Loucy (cell line): ENCODE data around the gene RBMS3.
"Not testable (repeated sequence)": the region's sequence is repeated elsewhere in the genome, so short reads cannot be mapped to it uniquely, and the experiment has no call there.

Experiments
- H2AFZ ChIP-seq: fragments of 200-600 bp; sonication (generic); 2 replicates; pipeline ENCODE4 v1.6.0; 2016; ENCODE audit warnings: antibody characterized with exemption, mild to moderate bottlenecking, low read length, moderate library complexity
- H3F3A ChIP-seq: fragments of 200-600 bp; 2 replicates; pipeline ENCODE4 v1.6.0; 2016; ENCODE audit warnings: antibody characterized with exemption, low read depth, mild to moderate bottlenecking
- H3K27me3 ChIP-seq: fragments of 200-600 bp; sonication (generic); 2 replicates; pipeline ENCODE4 v1.6.1; 2014; ENCODE audit warnings: low read length, mild to moderate bottlenecking; ENCODE audit not compliant: insufficient read depth, poor library complexity, severe bottlenecking
- H3K36me3 ChIP-seq: fragments of 200-600 bp; sonication (generic); 2 replicates; pipeline ENCODE4 v1.6.1; 2016; ENCODE audit warnings: low read length; ENCODE audit not compliant: insufficient read depth
- H3K4me1 ChIP-seq: fragments of 200-600 bp; sonication (generic); 2 replicates; pipeline ENCODE4 v1.5.1; 2014; ENCODE audit warnings: low read length, mild to moderate bottlenecking; ENCODE audit not compliant: insufficient read depth, poor library complexity, severe bottlenecking
- H3K4me2 ChIP-seq: fragments of 200-600 bp; sonication (generic); 2 replicates; pipeline ENCODE4 v1.6.0; 2014; ENCODE audit warnings: antibody characterized with exemption, low read length, low read depth, mild to moderate bottlenecking; ENCODE audit not compliant: poor library complexity, severe bottlenecking
- H3K4me3 ChIP-seq: fragments of 200-600 bp; sonication (generic); 2 replicates; pipeline ENCODE4 v1.5.1; 2014; ENCODE audit warnings: low read length, mild to moderate bottlenecking, mixed read lengths; ENCODE audit not compliant: poor library complexity, severe bottlenecking
- H3K79me2 ChIP-seq: fragments of 200-600 bp; sonication (generic); 2 replicates; pipeline ENCODE4 v1.6.1; 2014; ENCODE audit warnings: low read length; ENCODE audit not compliant: insufficient read depth
- H3K9ac ChIP-seq: fragments of 200-600 bp; sonication (generic); 2 replicates; pipeline ENCODE4 v1.6.0; 2014; ENCODE audit warnings: mild to moderate bottlenecking, low read depth, low read length, moderate library complexity; ENCODE audit not compliant: poor library complexity, severe bottlenecking
- H3K9me2 ChIP-seq: fragments of 200-600 bp; sonication (generic); replicated peaks from 2 replicates; pipeline ENCODE4 v1.6.1; 2016; ENCODE audit warnings: low read depth, low read length, mixed read lengths
- H3K9me3 ChIP-seq: fragments of 200-600 bp; sonication (generic); 2 replicates; pipeline ENCODE4 v1.6.1; 2014; ENCODE audit warnings: mild to moderate bottlenecking, antibody characterized with exemption, low read length, low read depth; ENCODE audit not compliant: insufficient read depth
- H4K20me1 ChIP-seq: fragments of 200-600 bp; sonication (generic); 2 replicates; pipeline ENCODE4 v1.6.0; 2014; ENCODE audit warnings: antibody characterized with exemption, low read length, mild to moderate bottlenecking; ENCODE audit not compliant: insufficient read depth, poor library complexity, severe bottlenecking
- EZH2phosphoT487 ChIP-seq: fragments of 200-600 bp; IDR thresholded peaks from 2 replicates; pipeline ENCODE4 v1.6.1; 2018; ENCODE audit warnings: antibody characterized with exemption, mild to moderate bottlenecking, moderate library complexity, borderline replicate concordance
- TF ChIP-seq, protein P1 (sequence below): fragments of 200-600 bp; sonication (generic); conservative IDR thresholded peaks from 2 replicates; pipeline ENCODE4 v1.5.1; 2014; ENCODE audit warnings: mild to moderate bottlenecking, antibody characterized with exemption, low read length

Gene RBMS3

DNA sequence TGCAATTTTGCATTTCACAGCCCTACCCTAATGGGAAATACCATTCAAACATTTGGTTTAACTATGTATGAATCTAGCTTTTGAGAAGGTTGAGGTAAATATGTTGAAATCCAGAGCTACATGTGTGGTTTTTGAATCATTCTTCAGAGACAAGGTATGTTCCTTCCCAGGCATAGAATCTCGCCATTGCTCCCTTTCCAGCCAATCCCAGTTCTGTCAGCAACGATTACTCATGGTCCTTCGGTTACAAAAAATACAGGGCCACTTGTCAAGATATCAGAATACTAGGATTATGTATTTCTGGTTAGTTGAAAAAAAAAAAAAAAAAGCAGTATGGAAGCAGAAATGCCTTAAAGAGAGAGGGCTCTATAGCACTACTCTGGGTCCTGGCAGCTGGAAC lies 182.4 kb downstream of the RBMS3 start:
- no peaks in the 10 kb centered on the region for H4K20me1 ChIP-seq
- no peak overlapping the region for H3K4me2 ChIP-seq
- no peaks in the 10 kb centered on the region for H3K27me3 ChIP-seq
- no peaks in the 10 kb centered on the region for H3F3A ChIP-seq
- no peaks in the 10 kb centered on the region for H3K79me2 ChIP-seq
- no peaks in the 10 kb centered on the region for H3K36me3 ChIP-seq
- H3K4me1 ChIP-seq, result no peaks in the 10 kb centered on the region
- H2AFZ ChIP-seq, result no peak overlapping the region
- no peak overlapping the region for H3K4me3 ChIP-seq
- H3K9me3 ChIP-seq, result no peaks in the 10 kb centered on the region
- H3K9ac ChIP-seq, result no peak overlapping the region
- H3K9me2 ChIP-seq, result no peaks in the 10 kb centered on the region
- no peak for TF ChIP-seq EZH2phosphoT487

DNA sequence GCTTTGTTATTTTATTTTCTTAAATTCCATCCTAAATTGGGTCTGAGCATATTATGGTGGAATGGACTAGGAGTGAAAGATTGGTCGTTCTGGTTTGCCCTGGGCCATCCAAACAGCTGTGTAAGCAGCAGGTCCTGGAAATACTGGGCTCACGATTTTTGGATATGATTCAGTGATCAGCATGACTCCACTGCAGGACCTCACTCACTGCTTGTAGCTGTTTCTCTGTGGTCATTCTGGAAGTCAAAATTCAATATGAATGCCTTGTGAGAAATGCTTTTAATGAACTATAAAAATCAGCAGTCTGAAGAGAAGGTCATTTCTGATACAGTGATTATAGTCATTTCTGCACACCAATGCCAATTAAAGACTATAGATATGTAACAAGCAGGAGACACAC lies 185.0 kb downstream of the RBMS3 start:
- TF ChIP-seq, protein P1, sequence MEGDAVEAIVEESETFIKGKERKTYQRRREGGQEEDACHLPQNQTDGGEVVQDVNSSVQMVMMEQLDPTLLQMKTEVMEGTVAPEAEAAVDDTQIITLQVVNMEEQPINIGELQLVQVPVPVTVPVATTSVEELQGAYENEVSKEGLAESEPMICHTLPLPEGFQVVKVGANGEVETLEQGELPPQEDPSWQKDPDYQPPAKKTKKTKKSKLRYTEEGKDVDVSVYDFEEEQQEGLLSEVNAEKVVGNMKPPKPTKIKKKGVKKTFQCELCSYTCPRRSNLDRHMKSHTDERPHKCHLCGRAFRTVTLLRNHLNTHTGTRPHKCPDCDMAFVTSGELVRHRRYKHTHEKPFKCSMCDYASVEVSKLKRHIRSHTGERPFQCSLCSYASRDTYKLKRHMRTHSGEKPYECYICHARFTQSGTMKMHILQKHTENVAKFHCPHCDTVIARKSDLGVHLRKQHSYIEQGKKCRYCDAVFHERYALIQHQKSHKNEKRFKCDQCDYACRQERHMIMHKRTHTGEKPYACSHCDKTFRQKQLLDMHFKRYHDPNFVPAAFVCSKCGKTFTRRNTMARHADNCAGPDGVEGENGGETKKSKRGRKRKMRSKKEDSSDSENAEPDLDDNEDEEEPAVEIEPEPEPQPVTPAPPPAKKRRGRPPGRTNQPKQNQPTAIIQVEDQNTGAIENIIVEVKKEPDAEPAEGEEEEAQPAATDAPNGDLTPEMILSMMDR, result no peak
- no peak for TF ChIP-seq EZH2phosphoT487
- H3K27me3 ChIP-seq, result no peaks in the 10 kb centered on the region
- no peaks in the 10 kb centered on the region for H3F3A ChIP-seq
- no peaks in the 10 kb centered on the region for H3K9me3 ChIP-seq
- H3K36me3 ChIP-seq, result no peaks in the 10 kb centered on the region
- H3K4me2 ChIP-seq, result no peak overlapping the region
- H2AFZ ChIP-seq, result no peak overlapping the region
- H3K4me1 ChIP-seq, result no peaks in the 10 kb centered on the region
- H3K4me3 ChIP-seq, result no peak overlapping the region
- H3K79me2 ChIP-seq, result no peaks in the 10 kb centered on the region
- H3K9me2 ChIP-seq, result no peaks in the 10 kb centered on the region
- no peak overlapping the region for H3K9ac ChIP-seq
- H4K20me1 ChIP-seq, result no peaks in the 10 kb centered on the region

DNA sequence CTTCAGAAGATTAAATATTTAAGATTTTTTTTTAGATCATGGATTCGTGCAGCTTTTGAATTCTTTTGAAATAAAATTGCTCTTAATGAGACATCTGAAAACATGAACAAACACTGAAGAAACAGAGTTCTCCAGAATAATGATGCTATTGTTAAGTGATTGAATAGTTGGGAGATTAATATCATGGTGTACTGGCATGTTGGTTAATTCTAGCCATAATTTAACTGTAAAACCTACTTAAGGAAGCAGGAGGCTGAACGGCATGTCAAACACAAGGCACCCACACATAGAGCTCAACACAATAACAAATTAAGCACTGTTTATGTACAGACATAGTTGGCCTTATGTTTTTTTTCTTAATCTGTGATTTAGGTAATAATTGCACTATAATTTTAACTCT lies 185.6 kb downstream of the RBMS3 start:
- Histone ChIP-seq H3K4me1 (no peaks in the 10 kb centered on the region), H3K4me2 (no peak overlapping the region), H2AFZ (no peak overlapping the region), H3K4me3 (no peak overlapping the region), H3K36me3 (no peaks in the 10 kb centered on the region), H3K79me2 (no peaks in the 10 kb centered on the region), H3K9me2 (no peaks in the 10 kb centered on the region), H3K27me3 (no peaks in the 10 kb centered on the region), H4K20me1 (no peaks in the 10 kb centered on the region), H3F3A (no peaks in the 10 kb centered on the region), H3K9me3 (no peaks in the 10 kb centered on the region), H3K9ac (no peak overlapping the region)
- TF ChIP-seq, protein P1, result no peak
- TF ChIP-seq EZH2phosphoT487, result no peak

DNA sequence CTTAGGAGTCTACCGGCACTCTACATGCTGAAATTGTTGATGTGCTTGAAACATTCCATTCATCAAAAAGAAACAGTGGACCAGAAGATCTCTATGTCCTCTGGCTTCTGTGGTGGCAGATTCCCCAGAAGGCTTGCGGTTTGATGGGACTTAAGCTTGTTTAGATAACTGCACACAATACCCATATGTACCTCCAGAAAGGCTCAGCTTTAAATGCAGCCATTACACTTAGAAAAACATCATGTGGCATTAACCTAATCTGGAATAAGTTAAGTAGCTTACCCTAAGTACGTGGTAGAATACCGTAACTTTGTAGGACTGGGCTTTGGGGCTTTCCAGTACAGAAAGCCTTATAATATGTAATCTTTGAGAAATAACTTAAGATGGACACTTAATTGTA lies 187.3 kb downstream of the RBMS3 start:
- no peaks in the 10 kb centered on the region for H3F3A ChIP-seq
- H3K36me3 ChIP-seq, result no peaks in the 10 kb centered on the region
- no peak for TF ChIP-seq EZH2phosphoT487
- TF ChIP-seq, protein P1, result no peak

DNA sequence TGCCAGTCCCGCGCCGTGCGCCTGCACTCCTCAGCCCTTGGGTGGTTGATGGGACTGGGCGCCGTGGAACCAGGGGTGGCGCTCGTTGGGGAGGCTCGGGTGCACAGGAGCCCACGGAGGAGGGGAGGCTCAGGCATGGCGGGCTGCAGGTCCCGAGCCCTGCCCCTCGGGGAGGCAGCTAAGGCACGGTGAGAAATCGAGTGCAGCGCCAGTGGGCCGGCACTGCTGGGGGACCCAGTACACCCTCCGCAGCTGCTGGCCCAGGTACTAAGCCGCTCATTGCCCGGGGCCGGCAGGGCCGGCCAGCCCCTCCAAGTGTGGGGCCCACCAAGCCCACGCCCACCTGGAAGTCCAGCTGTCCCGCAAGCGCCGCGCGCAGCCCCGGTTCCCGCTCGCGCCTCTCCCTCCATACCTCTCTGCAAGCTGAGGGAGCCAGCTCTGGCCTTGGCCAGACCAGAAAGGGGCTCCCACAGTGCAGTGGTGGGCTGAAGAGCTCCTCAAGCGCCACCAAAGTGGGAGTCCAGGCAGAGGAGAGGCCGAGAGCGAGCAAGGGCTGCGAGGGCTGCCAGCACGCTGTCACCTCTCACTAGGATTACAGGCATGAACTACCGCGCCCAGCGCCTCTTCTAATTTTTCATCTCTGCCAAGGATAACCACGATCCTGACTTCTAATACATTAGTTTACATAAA lies 192.8 kb downstream of the RBMS3 start:
- H3K79me2 ChIP-seq, H3K9me2 ChIP-seq, H3F3A ChIP-seq, H3K27me3 ChIP-seq, H3K4me1 ChIP-seq, H3K4me3 ChIP-seq, H3K9me3 ChIP-seq, H3K4me2 ChIP-seq, H2AFZ ChIP-seq, H4K20me1 ChIP-seq, H3K36me3 ChIP-seq, H3K9ac ChIP-seq: not testable (repeated sequence)

More for the DNA sequence above, 187.3 kb downstream of the RBMS3 start:
- no peak overlapping the region for H3K4me2 ChIP-seq
- no peaks in the 10 kb centered on the region for H3K4me1 ChIP-seq
- no peaks in the 10 kb centered on the region for H4K20me1 ChIP-seq
- no peak overlapping the region for H3K9ac ChIP-seq
- no peak overlapping the region for H3K4me3 ChIP-seq
- no peaks in the 10 kb centered on the region for H3K79me2 ChIP-seq
- H2AFZ ChIP-seq, result no peak overlapping the region
- H3K9me3 ChIP-seq, result no peaks in the 10 kb centered on the region
- no peaks in the 10 kb centered on the region for H3K9me2 ChIP-seq
- H3K27me3 ChIP-seq, result no peaks in the 10 kb centered on the region
